T-helper 1 cell treated with Interleukin-12 subunit alpha and Interleukin-12 subunit beta and Interleukin-4 antibody, amounts not matched to agents 30 μg/mL and 1 μg/mL, for 36 hours (primary cell): Measurements from ENCODE around the gene SLC44A4.
"Not testable (repeated sequence)": the region's sequence is repeated elsewhere in the genome, so short reads cannot be mapped to it uniquely, and the experiment has no call there.

Source experiments
- H3K27ac Mint-ChIP-seq: one replicate; pipeline ENCODE4 v1.8.0; 2021; ENCODE audit warnings: mild to moderate bottlenecking, mixed read lengths
- H3K27me3 Mint-ChIP-seq: one replicate; pipeline ENCODE4 v1.8.0; 2021; ENCODE audit warnings: low read depth, mixed read lengths
- H3K36me3 Mint-ChIP-seq: one replicate; pipeline ENCODE4 v1.8.0; 2021; ENCODE audit warnings: low read depth, mixed read lengths
- H3K4me1 Mint-ChIP-seq: one replicate; pipeline ENCODE4 v1.8.0; 2021; ENCODE audit warnings: low read depth, mixed read lengths
- H3K4me3 Mint-ChIP-seq: one replicate; pipeline ENCODE4 v1.8.0; 2021; ENCODE audit warnings: mild to moderate bottlenecking, moderate library complexity, mixed read lengths
- H3K9me3 Mint-ChIP-seq: one replicate; pipeline ENCODE4 v1.8.0; 2021; ENCODE audit warnings: mixed read lengths

Gene SLC44A4

DNA sequence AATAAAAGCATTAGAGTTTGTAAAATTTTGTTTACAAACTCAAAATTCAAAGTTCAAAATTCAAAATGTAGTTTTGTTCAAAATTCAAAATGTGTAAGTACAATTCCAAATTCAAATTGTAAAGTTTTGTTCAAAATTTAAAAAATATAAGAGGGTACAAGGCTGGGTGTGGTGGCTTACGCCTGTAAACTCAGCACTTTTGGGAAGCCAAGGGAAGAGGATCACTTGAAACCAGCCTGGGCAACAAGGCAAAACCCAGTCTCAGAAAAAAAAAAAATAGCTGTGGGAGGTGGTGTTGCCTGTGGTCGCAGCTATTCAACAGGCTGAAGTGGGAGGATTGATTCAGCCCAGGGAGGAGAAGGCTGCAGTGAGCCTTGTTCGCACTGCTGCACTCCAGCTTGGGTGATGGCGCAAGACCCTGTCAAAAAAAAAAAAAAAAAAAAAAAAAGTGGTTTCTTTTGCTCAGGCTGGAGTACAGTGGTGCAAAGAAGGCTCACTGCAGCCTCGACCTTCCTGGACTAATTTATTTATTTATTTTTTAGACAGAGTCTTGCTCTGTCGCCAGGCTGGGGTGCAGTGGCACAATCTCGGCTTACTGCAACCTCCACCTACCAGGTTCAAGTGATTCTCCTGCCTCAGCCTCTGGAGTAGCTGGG is 28.5 kb upstream of the SLC44A4 start:
- Mint-ChIP-seq H3K9me3 (no peaks in the 10 kb centered on the region), H3K4me1 (peaks cover 17% of the 10 kb centered on the region)

DNA sequence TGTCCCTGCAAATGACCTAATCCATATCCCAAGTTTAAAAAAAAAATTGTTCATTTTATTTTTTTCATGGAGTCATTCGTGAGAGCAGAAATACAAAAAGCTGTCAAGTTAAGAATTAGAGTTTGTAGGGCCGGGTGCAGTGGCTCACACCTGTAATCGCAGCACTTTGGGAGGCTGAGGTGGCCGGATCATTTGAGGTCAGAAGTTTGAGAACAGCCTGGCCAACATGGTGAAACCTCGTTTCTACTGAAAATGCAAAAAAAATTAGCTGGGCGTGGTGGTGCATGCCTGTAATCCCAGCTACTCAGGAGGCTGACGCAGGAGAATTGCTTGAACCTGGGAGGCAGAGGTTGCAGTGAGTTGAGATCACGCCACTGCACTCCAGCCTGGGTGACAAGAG is 27.9 kb upstream of the SLC44A4 start:
- H3K36me3 Mint-ChIP-seq, H3K9me3 Mint-ChIP-seq, H3K27ac Mint-ChIP-seq, H3K4me3 Mint-ChIP-seq: not testable (repeated sequence)
- Mint-ChIP-seq H3K4me1 (peaks cover 16% of the 10 kb centered on the region), H3K27me3 (peaks cover 14% of the 10 kb centered on the region)

More for the DNA sequence above, 28.5 kb upstream of the SLC44A4 start:
- no peak overlapping the region for H3K4me3 Mint-ChIP-seq
- H3K36me3 Mint-ChIP-seq: no peaks in the 10 kb centered on the region
- H3K27ac Mint-ChIP-seq: no peak overlapping the region
- peaks cover 14% of the 10 kb centered on the region for H3K27me3 Mint-ChIP-seq

DNA sequence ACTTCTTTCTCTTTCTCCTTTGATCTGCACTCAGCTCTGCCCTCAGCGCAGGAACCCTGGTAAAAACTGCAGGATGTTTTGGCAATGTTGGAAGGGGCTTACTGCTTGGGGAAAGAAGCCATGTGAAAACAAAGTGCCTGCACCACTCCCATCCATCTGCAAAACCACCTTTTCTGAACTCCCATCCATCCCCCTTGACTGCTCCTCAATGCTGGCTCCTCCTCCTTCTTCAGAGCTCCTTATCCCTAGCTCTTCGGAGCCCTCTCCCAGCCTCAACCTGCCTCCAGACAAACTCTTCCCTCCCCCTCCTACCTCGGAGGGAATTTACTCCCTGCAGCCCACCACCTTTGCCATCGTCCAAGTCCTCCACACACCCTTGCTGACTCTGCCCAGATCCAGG is 27.3 kb upstream of the SLC44A4 start:
- H3K4me1 Mint-ChIP-seq: peaks cover 16% of the 10 kb centered on the region
- H3K27me3 Mint-ChIP-seq: peaks cover 14% of the 10 kb centered on the region
- H3K36me3 Mint-ChIP-seq: no peaks in the 10 kb centered on the region
- H3K4me3 Mint-ChIP-seq: no peak overlapping the region
- H3K9me3 Mint-ChIP-seq: no peaks in the 10 kb centered on the region
- H3K27ac Mint-ChIP-seq: no peak overlapping the region

DNA sequence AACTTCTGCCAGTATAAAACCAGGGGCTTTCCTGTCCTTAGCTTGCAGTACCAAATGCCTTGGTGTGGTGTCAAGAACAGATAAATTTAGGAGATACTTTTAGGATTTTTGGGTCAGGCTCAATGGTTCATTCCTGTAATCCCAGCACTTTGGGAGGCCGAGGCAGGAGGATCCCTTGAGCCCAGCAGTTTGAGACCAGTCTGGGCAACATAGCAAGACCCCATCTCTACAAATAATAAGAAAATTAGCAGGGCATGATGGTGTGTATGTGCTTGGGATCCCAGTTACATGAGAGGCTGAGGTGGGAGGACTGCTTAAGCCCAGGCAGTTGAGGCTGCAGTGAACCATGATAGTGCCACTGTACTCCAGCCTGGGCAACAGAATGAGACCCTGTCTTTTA is 26.2 kb upstream of the SLC44A4 start:
- no peaks in the 10 kb centered on the region for H3K9me3 Mint-ChIP-seq
- no peaks in the 10 kb centered on the region for H3K36me3 Mint-ChIP-seq
- no peak overlapping the region for H3K4me3 Mint-ChIP-seq
- peaks cover 14% of the 10 kb centered on the region for H3K27me3 Mint-ChIP-seq
- H3K27ac Mint-ChIP-seq: no peak overlapping the region
- H3K4me1 Mint-ChIP-seq: peaks cover 13% of the 10 kb centered on the region

DNA sequence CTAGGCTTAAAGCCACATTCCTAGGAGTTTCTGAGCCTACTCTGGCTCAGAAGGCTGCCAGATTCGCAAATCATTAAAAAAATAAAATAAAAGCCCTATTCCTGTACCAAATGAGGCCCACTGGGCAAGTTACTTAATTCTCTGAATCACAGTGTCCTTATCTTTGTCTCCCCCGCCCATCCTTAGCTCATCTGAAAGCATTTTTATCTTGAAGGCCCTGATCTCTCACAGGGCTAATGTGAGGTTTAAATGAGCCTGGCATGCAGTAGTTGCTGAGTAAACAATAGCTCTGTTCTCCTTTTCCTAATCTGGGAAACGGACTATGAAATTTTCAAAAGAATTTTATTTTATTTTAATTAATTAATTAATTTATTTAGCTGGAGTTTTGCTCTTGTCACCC is 25.2 kb upstream of the SLC44A4 start:
- peaks cover 2% of the 10 kb centered on the region for H3K36me3 Mint-ChIP-seq
- H3K4me1 Mint-ChIP-seq: peaks cover 19% of the 10 kb centered on the region
- H3K27me3 Mint-ChIP-seq: peaks cover 14% of the 10 kb centered on the region
- H3K27ac Mint-ChIP-seq: no peak overlapping the region
- H3K9me3 Mint-ChIP-seq: no peaks in the 10 kb centered on the region
- no peak overlapping the region for H3K4me3 Mint-ChIP-seq

DNA sequence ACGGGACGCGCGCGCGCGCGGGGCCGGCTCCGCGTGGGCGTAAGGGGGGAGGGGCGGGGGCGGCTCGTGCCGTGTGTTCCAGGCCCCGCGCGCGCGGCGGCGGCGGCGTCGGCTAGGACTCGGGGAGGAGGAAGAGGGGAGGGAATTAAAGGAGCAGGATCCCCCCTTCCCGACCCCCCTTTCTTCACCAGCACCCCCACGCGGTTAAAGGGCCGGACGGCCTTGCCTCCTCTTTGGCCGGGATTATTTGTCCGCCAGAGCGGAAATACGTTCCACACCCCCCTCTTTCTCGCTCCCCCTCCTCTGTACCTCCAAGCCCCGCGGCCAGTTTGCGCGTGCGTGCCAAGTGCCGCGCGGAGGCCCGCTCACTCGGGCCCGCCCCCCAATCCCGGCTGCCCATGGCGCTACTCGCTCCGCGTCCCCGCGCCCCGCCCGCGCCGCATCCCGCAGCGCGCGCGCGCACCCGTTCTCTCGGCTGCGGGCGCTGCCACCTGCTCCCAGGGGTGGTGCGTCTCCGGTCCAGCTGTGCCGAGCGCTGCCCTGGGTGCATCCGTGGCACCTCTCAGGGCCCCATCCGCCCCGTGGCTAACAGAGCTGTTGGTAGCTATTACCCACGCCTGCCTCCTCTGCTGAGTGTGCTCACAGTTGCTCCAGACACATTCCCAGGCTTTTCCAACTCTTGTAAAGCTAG is 23.3 kb upstream of the SLC44A4 start, which contains the start of gene ZBTB12:
Gene ZBTB12 (minus strand): TSS at position 134 of the 691 bp plus-strand sequence. CDS start 781 bp downstream, outside the sequence.
- peak within 1 kb of the TSS; percentile 86 for H3K4me3 Mint-ChIP-seq
- H3K9me3 Mint-ChIP-seq: no peaks in the 10 kb centered on the region
- peak within 1 kb of the TSS; percentile 81 for H3K27ac Mint-ChIP-seq
- H3K36me3 Mint-ChIP-seq: peaks cover 2% of the 10 kb centered on the region
- peaks cover 25% of the 10 kb centered on the region for H3K4me1 Mint-ChIP-seq
- H3K27me3 Mint-ChIP-seq: peaks cover 14% of the 10 kb centered on the region

DNA sequence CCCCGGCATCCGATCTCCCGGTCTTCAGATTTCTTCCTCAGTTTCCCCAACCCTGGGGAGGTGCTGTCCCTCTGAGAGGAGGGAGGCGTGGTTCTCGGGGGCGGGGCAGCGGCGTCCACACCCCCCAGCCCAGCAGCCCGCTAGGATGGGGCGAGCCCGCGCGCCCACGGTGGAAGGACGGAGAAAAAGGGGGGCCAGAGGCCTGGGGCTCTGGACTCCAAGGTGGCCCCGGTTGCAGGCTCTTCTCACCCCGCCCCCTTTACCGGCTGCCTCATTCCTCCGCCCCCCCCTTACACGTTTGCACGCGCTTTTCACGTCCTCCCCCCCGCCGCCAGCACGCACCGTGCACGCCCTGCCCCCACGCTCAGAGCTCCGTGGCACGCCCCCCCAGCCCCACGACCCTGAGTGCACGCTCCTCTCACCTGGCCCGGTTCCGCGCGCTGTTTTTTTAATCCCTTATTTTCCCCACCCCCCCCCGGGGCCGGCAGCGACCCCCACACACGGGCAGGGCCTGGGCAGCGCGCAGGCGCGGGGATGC is 22.7 kb upstream of the SLC44A4 start:
- peaks cover 27% of the 10 kb centered on the region for H3K4me1 Mint-ChIP-seq
- peaks cover 12% of the 10 kb centered on the region for H3K27me3 Mint-ChIP-seq
- H3K36me3 Mint-ChIP-seq: peaks cover 4% of the 10 kb centered on the region
- peak overlapping the region; percentile 31 for H3K4me3 Mint-ChIP-seq
- no peaks in the 10 kb centered on the region for H3K9me3 Mint-ChIP-seq
- H3K27ac Mint-ChIP-seq: no peak overlapping the region

DNA sequence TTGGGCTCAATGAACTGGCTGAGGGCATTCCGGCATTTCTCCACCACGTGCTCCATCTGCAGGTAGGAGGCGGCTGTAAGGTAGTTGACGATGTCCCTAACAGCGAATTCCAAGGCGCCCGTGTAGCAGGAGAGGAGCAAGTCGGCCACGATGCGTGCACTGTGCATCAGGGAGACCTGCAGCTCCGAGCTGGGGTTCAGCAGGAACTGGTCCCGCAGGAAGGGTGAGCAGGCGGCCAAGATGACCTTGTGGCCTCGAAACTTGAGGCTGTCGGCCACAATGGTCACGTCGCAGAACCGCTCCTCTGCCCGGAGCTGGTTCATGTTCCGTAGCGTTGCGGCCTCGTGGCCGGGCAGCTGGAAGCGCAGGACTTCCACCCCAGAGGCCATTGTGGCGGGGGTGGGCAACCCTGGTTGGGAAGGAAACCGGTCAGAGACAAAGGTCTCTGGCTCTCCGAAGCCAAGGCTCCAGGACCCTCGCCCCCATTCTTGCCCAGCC is 22.2 kb upstream of the SLC44A4 start:
- H3K4me1 Mint-ChIP-seq: peaks cover 26% of the 10 kb centered on the region
- peak overlapping the region; percentile 31 for H3K4me3 Mint-ChIP-seq
- H3K36me3 Mint-ChIP-seq: peaks cover 4% of the 10 kb centered on the region
- H3K9me3 Mint-ChIP-seq: no peaks in the 10 kb centered on the region
- no peak overlapping the region for H3K27ac Mint-ChIP-seq
- peaks cover 9% of the 10 kb centered on the region for H3K27me3 Mint-ChIP-seq

DNA sequence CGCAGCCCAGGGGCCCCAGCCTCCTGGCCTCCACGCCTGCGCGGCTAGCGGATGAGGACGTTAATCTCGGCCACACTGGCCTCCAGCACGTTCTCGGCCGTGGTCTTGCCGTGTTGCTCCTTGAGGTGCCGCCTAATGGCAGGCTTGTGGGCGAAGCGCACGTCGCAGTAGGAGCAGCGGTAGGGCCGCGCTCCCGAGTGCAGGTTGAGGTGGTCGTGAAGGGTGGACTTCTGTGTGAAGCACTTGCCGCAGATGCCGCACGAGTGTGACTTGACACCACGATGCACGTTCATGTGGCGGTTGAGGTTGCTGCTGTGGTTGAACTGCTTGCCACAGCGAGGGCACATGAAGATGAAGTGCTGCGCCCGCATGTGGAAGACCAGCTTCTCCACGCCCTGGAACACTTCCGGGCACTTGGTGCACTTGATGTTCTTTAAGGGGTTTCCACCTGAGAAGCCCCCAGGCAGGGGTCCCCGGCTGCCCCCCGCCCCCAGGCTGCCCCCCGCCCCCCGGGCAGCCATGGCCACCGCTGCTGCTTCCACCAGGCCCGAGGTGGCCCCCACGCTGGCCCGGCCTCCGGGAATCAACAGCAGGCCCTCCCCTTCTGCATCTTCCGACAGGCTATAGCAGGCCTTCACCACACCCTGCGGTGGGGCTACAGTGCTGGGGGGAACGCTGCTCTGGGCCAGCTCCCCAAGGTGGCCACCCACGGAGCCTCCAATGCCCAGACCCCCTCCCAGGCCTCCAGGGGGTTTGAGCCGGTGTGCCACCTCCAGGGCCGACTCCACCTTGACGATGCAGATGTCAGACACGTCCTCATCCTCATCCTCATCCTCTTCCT is 21.3 kb upstream of the SLC44A4 start:
- Mint-ChIP-seq H3K9me3 (no peaks in the 10 kb centered on the region), H3K4me1 (peaks cover 30% of the 10 kb centered on the region), H3K36me3 (peaks cover 7% of the 10 kb centered on the region), H3K27ac (no peak overlapping the region), H3K27me3 (peaks cover 9% of the 10 kb centered on the region), H3K4me3 (peak overlapping the region; percentile 60)

DNA sequence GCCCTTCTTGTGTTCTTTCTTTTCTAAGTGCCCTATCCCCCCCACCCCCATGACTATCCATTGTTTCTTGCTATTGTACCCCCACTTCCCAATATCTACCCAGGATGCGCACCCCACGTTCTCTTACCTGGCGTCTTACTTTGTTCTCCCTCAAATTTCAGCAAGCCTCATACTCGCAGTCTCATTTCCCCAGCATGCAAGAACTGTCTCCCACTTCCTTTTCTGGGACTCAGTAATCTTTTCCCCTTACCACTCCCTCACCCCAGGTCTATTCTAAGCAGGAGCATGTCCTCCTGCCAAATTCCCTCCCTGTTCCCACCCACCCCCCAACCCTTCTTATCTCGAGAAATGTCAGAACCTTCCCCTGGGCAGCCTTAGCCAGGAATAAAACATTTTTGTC is 20.4 kb upstream of the SLC44A4 start:
- Mint-ChIP-seq H3K4me1 (peaks cover 30% of the 10 kb centered on the region), H3K27me3 (peaks cover 6% of the 10 kb centered on the region), H3K4me3 (peak overlapping the region; percentile 81), H3K36me3 (peaks cover 7% of the 10 kb centered on the region), H3K27ac (peak overlapping the region; percentile 74), H3K9me3 (no peaks in the 10 kb centered on the region)

DNA sequence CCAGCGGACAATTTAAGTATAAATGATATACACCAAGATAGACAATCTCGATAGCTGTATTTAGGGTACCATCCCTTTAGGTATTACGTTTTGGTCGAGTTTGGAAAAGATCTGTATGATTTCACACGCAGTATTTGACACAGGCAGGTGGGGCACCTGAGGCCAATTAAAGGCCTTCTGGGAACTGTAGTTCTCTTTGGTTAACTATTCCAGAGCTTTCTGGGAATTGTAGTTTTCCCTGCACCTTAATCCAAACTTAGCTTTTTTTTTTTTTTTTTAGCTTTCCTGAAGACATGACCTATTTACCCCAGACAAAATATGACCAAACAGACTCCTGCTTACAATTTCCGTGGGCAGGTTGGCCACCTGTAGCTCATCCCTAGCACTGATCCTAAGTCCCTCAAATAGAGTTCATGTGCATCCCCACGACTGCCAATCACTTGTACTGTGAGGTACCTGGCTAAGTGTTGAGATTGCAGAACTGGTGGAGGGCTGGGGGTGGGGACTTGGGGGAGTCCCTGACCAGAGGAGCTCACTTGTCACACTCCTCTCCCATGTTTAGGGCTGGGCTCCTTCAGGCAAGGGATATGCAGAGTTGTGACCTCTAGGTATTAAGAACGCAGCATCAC is 19.7 kb upstream of the SLC44A4 start:
- H3K27ac Mint-ChIP-seq: peak overlapping the region; percentile 95
- peaks cover 30% of the 10 kb centered on the region for H3K4me1 Mint-ChIP-seq
- peaks cover 9% of the 10 kb centered on the region for H3K36me3 Mint-ChIP-seq
- H3K27me3 Mint-ChIP-seq: peaks cover 6% of the 10 kb centered on the region
- H3K9me3 Mint-ChIP-seq: no peaks in the 10 kb centered on the region
- peak overlapping the region; percentile 97 for H3K4me3 Mint-ChIP-seq

DNA sequence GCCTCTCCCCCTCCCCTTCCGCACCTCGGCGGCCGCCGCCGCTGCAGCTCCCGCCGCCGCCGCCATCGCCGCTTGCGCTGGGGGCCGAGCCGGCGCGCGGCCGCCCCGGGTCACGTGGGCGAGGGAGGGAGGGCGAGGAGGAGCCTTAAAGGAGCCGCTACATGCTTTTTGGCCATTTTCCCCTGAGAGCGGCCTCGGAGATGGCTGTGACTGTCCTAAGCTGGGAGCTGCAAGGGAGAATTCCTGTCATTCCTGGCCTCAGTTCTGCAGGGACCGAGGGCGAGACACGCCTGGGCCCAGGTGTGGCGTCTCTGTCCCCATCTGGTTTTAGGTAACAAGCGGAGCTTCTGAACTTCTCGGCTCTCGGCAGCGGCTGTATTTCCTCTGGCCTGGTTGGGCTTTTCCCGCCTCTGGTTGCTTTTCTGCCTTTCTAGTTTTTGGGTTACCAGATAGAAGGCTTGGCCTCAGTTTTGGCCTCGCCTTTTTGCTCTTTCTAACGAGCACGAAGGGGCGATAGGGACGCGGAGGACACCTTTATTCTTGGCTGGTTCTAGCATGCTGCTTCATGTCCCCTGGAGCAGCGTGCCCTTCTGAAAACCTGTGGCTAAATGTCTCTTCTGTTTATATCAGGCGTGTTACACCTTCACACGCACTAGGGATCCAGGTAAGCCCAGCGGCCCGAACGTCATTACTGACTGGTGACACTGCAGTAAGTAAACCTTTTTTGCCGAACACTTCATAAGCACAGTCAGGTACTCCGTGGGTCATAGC is 19.0 kb upstream of the SLC44A4 start, which contains the start of gene EHMT2:
Gene EHMT2 (minus strand): TSS at position 87 of the 771 bp plus-strand sequence. CDS start 21 bp downstream, at position 66.
- H3K4me3 Mint-ChIP-seq: peak within 1 kb of the TSS; percentile 97
- H3K4me1 Mint-ChIP-seq: peaks cover 27% of the 10 kb centered on the region
- H3K36me3 Mint-ChIP-seq: peaks cover 12% of the 10 kb centered on the region
- no peaks in the 10 kb centered on the region for H3K9me3 Mint-ChIP-seq
- peak within 1 kb of the TSS; percentile 95 for H3K27ac Mint-ChIP-seq
- H3K27me3 Mint-ChIP-seq: peaks cover 2% of the 10 kb centered on the region

DNA sequence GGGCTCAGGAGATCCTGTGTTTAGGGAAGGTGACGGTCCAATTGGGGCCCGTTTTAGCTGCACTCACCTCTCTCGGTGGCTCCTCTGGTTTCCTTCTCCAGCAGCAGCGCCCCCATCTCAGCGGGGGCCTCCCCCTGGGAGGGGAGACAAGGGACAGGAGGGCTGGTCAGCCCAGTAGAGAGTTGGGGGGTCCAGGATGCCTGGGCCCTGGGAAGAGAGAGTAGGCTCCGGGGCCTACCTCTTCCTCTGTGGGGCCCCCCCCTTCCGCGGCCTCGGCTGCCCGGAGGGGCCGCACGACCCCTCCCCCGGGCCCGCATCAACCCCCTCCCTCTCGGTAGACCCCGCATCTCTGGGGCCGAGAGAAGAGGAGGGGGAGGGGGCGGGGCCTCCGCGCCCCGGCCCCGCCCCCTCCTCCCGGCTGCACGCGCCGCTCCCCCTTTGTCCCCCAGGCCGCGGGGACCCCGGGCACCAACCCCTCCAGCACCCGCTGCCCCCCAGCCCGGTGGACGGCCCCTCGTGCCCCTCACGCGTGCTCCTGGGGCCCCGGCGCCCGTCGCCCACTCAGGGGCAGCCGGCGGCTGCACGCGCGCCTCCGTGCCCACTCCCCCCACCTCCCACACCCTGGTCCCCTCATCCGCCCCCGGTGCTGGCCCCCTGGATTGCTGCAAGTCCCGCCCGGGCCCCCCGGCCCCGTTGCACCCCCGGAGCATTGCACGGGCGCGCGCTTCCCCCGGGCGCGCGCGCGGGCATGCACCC is 18.2 kb upstream of the SLC44A4 start:
- H3K9me3 Mint-ChIP-seq: no peaks in the 10 kb centered on the region
- peaks cover 23% of the 10 kb centered on the region for H3K4me1 Mint-ChIP-seq
- H3K4me3 Mint-ChIP-seq: peak overlapping the region; percentile 77
- H3K36me3 Mint-ChIP-seq: peaks cover 17% of the 10 kb centered on the region
- H3K27me3 Mint-ChIP-seq: no peaks in the 10 kb centered on the region
- peak overlapping the region; percentile 68 for H3K27ac Mint-ChIP-seq
